SU-DHL-6 (cell line): ENCODE data around the gene MAK.

ENCODE experiments used
- CTCF ChIP-seq: fragments of 200-600 bp; sonication (generic); IDR thresholded peaks from one replicate; pipeline ENCODE4 v1.5.1; 2017; ENCODE audit warnings: antibody characterized with exemption, mild to moderate bottlenecking, low read length, moderate library complexity; ENCODE audit not compliant: insufficient read depth, poor library complexity, severe bottlenecking
- EZH2phosphoT487 ChIP-seq: fragments of 200-600 bp; sonication (generic), shearing (Covaris generic); conservative IDR thresholded peaks from 2 replicates; pipeline ENCODE4 v1.6.1; 2018; ENCODE audit warnings: mild to moderate bottlenecking, antibody characterized with exemption, low read length, moderate library complexity, mixed read lengths

GRCh38 chr6:10873374-10873773 lies 35.0 kb upstream of the MAK start:
- TF ChIP-seq CTCF (no peak), EZH2phosphoT487 (no peak)
